ENCODE measurements around the gene CBFB.

The CBFB gene

GRCh38 chr16:67088551-67088950, 59.6 kb downstream of the CBFB start:
- no peak overlapping the region for H3K4me3 ChIP-seq (replicated peaks; ENCODE audit: low read depth, low read length)
- no peak for DNase-seq (ENCODE audit: extremely low read depth, low read depth)
- TF ChIP-seq CTCF (IDR thresholded peaks at IDR 0.05; ENCODE audit: low read depth, low read length, missing control alignments) = no peak

- no peak for TF ChIP-seq CTCF (IDR thresholded peaks at IDR 0.05; ENCODE audit: low read depth, low read length, missing control alignments)
- H3K4me3 ChIP-seq (replicated peaks; ENCODE audit: low read depth, low read length) = no peak overlapping the region
- DNase-seq (ENCODE audit: extremely low read depth, low read depth) = no peak
These were observed 60.2 kb downstream of the CBFB start for GRCh38 chr16:67089101-67089500.

- no peak for DNase-seq (ENCODE audit: extremely low read depth, low read depth)
- TF ChIP-seq CTCF (IDR thresholded peaks at IDR 0.05; ENCODE audit: low read depth, low read length, missing control alignments) = no peak
- no peak overlapping the region for H3K4me3 ChIP-seq (replicated peaks; ENCODE audit: low read depth, low read length)
These were observed 63.1 kb downstream of the CBFB start for GRCh38 chr16:67091906-67092566.

GRCh38 chr16:67093098-67093726, 64.3 kb downstream of the CBFB start:
- no peak for TF ChIP-seq CTCF (IDR thresholded peaks at IDR 0.05; ENCODE audit: low read depth, low read length, missing control alignments)
- DNase-seq (ENCODE audit: extremely low read depth, low read depth) = no peak
- H3K4me3 ChIP-seq (replicated peaks; ENCODE audit: low read depth, low read length) = no peak overlapping the region

GRCh38 chr16:67098599-67098998, 69.7 kb downstream of the CBFB start:
- H3K4me3 ChIP-seq (replicated peaks; ENCODE audit: low read depth, low read length) = no peak overlapping the region
- no peak for TF ChIP-seq CTCF (IDR thresholded peaks at IDR 0.05; ENCODE audit: low read depth, low read length, missing control alignments)
- DNase-seq (ENCODE audit: extremely low read depth, low read depth) = no peak

GRCh38 chr16:67100569-67101310, 71.8 kb downstream of the CBFB start:
- TF ChIP-seq CTCF (IDR thresholded peaks at IDR 0.05; ENCODE audit: low read depth, low read length, missing control alignments) = peak; percentile 14
- no peak overlapping the region for H3K4me3 ChIP-seq (replicated peaks; ENCODE audit: low read depth, low read length)
- DNase-seq (ENCODE audit: extremely low read depth, low read depth) = no peak
